ENCODE measurements around the gene XPC.

- TF ChIP-seq HMGXB4 (CRISPR knock-in tag; IDR thresholded peaks at IDR 0.05) (no peak), GTF2I (CRISPR knock-in tag; conservative IDR thresholded peaks at IDR 0.05) (no peak), STAT6 (CRISPR knock-in tag; conservative IDR thresholded peaks at IDR 0.05; ENCODE audit: low read depth) (no peak), ZNF423 (CRISPR knock-in tag; IDR thresholded peaks at IDR 0.05) (peak; percentile 25; the same call in 1 of the 2 replicates), NFE2L1 (CRISPR knock-in tag; IDR thresholded peaks at IDR 0.05) (no peak), GABPB1 (CRISPR knock-in tag; IDR thresholded peaks at IDR 0.05) (no peak), JUN (CRISPR knock-in tag; IDR thresholded peaks at IDR 0.05) (no peak), TCF7 (CRISPR knock-in tag; IDR thresholded peaks at IDR 0.05; ENCODE audit: low read depth) (no peak)
- TF ChIP-seq, protein P1, sequence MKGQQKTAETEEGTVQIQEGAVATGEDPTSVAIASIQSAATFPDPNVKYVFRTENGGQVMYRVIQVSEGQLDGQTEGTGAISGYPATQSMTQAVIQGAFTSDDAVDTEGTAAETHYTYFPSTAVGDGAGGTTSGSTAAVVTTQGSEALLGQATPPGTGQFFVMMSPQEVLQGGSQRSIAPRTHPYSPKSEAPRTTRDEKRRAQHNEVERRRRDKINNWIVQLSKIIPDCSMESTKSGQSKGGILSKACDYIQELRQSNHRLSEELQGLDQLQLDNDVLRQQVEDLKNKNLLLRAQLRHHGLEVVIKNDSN (CRISPR knock-in tag; IDR thresholded peaks at IDR 0.05): no peak
- TF ChIP-seq, protein P2, sequence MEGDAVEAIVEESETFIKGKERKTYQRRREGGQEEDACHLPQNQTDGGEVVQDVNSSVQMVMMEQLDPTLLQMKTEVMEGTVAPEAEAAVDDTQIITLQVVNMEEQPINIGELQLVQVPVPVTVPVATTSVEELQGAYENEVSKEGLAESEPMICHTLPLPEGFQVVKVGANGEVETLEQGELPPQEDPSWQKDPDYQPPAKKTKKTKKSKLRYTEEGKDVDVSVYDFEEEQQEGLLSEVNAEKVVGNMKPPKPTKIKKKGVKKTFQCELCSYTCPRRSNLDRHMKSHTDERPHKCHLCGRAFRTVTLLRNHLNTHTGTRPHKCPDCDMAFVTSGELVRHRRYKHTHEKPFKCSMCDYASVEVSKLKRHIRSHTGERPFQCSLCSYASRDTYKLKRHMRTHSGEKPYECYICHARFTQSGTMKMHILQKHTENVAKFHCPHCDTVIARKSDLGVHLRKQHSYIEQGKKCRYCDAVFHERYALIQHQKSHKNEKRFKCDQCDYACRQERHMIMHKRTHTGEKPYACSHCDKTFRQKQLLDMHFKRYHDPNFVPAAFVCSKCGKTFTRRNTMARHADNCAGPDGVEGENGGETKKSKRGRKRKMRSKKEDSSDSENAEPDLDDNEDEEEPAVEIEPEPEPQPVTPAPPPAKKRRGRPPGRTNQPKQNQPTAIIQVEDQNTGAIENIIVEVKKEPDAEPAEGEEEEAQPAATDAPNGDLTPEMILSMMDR (IDR thresholded peaks at IDR 0.05): no peak
- TF ChIP-seq, protein P3, sequence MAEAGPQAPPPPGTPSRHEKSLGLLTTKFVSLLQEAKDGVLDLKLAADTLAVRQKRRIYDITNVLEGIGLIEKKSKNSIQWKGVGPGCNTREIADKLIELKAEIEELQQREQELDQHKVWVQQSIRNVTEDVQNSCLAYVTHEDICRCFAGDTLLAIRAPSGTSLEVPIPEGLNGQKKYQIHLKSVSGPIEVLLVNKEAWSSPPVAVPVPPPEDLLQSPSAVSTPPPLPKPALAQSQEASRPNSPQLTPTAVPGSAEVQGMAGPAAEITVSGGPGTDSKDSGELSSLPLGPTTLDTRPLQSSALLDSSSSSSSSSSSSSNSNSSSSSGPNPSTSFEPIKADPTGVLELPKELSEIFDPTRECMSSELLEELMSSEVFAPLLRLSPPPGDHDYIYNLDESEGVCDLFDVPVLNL (CRISPR knock-in tag; IDR thresholded peaks at IDR 0.05; ENCODE audit: borderline replicate concordance, low read depth): no peak
Measured at GRCh38 chr3:14154895-14155440, 23.4 kb downstream of the XPC start.

Data from WTC11 (cell line).